Activated T-helper 1 cell treated with Interleukin-2 at 50 U/mL for 16 hours (primary cell): Measurements from ENCODE around the gene FAM78A.

Experiments used
- DNase-seq: peaks from one replicate; pipeline ENCODE4 v3.0.0-alpha.2; 2020; ENCODE audit warnings: low read depth

Gene FAM78A

DNA sequence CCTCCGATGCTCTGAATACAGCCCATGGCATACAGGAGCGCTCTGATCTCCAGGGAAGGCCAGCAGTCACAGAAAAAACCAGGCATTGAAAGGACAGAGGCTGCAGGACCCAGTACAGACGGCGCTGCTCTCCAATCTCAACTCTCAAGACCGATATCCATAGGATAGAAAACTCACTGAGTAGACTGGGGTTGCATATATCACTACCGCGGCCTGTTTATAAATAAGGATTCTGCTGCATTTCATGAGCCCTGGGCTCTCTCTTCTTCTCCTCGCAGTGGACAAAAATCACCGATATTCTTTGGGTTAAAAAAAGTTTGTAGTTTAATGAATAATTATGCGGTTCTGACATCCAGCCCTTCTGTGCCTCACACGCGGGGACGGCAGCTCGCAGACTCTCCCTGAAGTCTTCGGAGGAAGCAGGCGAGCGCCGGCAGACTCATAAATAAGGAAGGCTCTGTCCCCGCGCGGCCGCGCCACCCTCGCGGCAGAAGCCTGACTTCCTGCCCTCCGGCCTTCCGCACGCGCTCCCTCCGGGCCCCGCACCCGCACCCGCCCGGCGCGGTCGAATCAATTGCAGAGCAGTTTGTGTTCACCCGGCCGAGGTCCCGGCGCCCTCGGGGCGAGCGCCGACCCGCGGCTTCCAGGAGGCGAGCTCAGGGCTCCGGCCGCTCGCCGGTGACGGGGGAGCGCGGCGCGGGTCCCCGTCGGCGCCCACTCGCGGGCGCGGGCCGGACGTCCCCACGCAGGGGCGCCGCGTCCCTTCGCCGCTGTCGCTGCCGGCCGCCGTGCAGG, at the start of gene FAM78A:
Gene FAM78A, minus strand, starts transcription at position 417 of the 795 bp plus-strand sequence. Its CDS starts 331 bp downstream, at position 86.
- DNase-seq, result no peak

DNA sequence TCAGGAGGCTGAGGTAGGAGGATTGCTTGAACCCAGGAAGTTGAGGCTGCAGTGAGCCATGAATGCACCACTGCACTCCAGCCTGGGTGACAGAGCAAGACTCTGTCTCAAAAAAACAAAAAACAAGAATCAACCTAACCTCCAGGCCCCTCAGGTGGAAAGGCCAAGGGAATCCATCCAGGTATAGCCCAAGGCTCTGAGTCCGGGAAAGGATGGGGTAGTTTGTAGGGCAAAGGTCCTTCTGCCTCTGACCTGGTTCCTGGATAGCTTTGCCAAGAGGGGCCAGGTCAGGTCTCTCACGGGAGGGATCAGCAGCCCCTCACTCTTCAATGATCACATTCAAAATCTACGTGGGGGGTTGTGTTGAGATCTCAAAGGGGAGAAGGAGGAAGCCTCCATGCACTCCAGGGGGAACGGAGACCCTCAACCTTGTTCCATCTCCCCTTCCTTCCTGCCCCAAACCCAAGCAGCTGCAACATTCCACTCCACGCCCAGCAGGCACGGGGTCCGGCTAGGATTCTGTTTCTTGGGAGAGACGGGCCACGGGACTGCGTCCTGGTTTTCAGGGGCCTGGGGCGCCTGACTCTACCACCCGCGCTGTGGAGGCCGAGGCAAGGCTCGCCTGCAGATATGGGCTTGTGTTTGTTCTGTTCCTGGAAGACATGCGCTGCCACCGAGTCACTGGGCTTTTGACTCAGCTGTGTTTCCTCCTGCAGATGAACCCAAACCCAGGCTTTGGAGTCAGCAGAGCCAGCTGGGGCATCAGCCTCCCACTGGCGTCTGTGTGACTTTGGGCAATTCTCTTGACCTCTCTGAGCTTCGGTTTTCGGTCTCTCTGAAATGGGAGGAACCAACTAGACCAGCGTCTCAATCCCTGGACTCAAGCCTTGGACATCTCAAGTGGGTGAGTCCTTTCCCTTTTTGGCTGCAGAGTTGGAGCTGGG, 48.7 kb upstream of the FAM78A start:
- DNase-seq, result no peak

- no peak for DNase-seq
Observed at GRCh38 chr9:131323629-131324028, 47.3 kb upstream of the FAM78A start.

DNA sequence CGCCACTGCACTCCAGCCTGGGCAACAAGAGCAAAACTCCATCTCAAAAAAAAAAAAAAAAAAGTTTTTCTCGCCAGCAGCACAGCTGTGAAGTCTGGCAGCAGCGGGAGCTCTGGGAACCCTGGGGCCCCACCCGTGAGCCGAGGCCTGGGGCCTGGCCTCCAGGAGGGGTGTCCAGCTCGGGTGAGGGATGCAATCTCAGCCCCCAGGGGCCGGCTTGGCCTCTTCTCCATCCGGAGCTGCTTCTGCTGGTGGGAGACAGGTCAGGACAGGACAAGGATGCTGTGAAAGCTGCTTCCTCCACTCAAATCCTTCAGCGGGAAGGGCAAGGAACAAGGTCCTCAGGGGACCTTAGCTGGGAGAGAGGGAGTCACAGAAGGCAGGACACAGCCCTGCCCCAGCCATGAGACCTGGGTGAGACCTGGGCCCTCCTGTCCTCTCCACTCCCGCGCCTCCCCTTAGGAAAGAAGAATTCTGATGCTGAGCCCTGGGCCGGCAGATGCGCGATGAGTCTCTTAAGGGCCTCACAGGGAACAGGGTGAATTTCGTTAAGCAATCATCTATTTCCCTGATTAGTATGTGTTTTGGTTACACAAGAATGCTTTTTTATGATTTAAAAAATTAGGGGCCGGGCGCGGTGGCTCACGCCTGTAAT, 43.8 kb upstream of the FAM78A start:
- no peak for DNase-seq

- no peak for DNase-seq
Observed at GRCh38 chr9:131319486-131319885, 43.2 kb upstream of the FAM78A start.

DNA sequence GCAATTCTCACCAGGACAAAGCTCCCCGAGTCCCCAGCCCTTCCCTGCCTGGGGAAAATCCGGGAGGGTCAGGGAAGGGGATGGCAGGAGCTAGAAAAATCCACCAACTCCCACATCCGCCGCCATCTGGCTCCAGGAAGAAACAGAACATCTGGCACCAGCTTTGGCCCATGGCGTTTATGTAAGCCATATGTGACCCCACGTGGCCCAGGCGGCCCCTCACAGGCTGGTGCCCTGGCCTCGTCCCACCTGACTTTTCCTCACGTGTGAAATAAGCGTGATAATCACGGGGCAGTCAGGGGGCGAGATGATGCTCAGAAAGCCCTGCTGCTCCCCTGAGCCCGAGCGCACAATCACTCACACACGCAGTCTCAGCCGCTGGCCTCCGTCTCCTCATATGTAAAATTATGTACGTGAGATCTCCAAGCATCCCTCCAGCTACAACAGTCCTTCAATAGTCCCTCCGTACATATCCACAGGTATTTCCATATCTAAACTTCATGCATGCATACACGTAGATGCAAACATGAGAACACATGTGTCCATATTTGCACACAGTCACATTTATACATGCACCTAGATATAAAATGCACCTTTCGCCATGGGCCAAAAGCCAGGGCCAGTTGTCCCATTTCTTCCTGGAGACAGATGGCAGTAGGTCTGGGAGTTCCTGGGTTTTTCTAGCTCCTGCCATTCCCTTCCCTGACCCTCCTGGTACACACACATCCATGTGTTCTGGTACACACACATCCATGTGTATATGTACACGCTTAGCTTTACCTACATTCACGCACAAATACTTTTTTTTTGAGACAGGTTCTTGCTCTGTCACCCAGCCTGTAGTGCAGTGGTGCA, 42.1 kb upstream of the FAM78A start:
- no peak for DNase-seq

DNA sequence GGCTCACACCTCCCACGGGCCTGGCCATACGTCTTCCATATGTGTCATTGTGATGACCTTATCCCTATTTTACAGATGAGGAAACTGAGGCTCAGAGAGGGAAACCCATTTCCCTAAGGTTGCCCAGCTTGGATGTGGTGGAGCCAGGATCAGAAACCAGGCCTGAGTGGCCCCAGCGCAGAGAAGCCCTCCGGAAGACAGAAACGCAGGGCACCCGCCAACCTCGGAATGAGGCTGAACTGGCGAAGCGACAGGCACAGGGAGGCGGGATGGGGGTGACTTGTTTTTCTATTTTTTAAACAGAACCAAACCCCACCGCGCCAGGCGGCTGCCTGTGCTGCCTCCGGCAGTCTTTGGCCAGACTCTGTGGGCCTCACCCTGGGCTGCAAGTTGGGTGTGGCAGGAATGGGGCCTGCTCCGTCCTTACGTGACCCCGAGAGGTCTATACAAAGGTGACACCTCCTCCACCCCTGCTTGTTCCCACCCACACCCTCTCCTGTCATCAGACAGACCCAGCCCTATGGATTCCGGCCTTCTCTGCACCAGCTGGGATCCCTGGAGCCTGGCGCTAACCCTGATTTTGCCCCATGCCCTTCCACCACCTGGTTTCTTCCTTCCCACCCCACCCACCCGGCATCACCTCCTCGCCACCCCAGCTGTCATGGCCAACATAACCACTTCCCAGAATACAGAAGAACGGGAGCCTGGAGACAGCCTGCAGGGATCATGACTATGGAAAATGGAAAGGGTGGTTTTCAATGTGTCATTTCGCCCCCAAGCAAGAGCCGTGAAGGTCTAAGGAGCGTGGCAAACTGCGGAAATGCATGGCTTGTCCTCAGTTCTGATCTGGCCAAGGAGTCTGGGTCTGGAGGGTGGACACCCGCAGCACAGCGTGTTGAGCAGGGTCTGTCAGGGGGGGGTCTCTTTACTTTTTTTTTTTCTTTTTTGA, 36.8 kb upstream of the FAM78A start:
- no peak for DNase-seq

GRCh38 chr9:131312246-131312645, 35.9 kb upstream of the FAM78A start:
- no peak for DNase-seq

DNA sequence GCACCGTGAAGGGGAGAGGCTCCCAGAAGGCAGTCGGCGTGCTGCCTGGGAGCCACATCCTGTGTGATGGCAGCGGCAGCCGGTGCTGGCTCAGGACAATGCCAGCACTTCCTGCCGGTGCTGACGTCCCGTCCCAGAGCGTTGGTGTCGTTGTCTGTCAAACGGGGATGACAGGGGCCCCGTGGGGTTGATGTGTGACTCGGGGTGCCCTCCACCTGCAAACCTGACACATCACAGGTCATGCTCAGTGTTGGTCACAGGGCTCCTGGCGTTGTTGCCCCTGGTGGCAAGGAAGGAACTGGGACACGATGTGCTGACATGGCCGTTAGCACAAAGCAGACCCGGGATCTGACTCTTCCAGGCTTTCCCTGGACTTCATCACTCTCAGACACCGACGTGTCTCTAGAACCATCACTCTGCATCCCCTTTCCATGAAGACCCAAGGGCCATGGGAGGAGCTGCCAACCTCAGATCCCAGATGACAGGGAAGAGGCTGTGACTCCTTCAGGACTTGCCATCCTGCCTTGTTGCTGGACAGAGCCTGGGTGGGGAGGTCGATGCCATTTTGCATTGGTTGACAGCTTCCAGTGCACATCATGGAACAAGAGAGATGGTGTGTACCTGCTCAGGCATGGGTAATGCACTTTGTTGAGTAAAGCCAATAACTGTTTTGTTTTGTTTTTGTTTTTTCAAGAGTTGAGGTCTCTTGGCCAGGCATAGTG, 34.7 kb upstream of the FAM78A start:
- peak; percentile 54 for DNase-seq

DNA sequence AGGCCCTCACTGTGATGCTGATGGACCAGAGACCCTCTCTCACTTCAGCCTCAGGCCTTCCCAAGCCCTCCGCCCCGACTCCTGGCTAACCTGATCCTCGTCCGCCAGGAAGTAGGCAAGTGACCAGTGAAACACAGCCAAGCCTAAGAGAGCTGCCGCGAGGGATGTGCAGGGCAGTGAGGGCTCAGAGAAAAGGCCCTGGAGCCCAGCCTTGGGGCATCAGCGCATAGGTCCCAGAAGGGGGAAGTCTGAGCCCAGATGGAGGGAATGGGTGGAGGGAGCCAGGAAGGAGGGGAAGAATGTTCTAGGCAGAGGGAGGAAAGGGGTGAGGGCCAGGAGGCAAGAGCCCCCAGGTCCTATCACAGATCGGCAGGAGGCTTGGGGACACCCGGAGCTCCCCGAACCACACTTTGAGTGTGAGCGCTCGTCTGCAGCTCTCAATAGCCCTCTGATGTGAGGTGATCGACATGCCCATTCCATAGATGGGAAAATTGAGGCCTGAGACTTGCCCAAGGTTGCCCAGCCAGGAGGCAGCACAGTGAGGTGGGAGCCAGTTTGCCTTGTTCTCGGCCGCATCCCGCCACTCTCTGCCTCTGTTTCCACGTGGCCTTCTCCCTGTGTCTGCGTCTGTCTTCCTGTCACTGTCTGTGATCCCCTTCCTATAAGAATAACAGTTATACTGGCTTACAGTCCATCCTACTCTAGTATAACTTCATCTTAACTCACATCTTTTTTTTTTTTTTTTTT, 33.4 kb upstream of the FAM78A start:
- DNase-seq, result no peak

GRCh38 chr9:131308906-131309529, 32.7 kb upstream of the FAM78A start:
- no peak for DNase-seq

GRCh38 chr9:131308452-131308851, 32.1 kb upstream of the FAM78A start:
- no peak for DNase-seq

DNA sequence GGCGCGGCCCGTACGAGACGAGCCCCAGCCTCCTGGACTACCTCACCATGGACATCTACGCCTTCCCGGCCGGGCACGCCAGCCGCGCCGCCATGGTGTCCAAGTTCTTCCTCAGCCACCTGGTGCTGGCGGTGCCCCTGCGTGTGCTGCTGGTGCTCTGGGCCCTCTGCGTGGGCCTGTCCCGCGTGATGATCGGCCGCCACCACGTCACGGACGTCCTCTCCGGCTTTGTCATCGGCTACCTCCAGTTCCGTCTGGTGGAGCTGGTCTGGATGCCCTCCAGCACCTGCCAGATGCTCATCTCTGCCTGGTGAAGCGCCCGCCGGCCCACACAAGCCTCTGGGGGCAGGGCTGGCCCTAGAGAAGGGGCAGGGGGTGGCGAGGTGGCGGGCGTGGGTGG, 31.7 kb upstream of the FAM78A start:
- no peak for DNase-seq

DNA sequence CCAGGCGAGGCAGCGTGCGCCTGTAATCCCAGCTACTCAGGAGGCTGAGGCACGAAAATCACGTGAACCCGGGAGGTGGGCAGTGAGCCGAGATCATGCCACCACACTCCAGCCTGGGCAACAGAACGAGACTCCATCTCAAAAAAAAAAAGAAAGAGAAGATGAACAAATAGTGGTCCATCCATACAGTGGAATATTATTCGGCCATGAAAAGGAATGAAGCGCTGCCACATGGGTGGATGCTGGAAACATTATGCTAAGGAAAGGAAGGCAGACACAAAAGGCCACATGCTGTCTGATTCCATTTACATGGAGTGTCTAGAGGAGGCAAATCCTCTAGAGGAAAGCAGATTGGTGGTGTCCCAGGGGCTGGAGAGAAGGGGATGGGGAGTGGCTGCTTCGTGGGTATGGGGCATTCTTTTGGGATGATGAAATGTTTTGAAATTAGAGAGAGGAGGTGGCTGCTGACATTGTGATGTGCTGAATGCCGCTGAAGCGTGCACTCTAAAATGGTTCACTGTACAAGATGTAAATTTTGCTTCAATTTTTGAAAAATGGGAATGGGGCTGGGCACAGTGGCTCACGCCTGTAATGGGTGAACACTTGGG, 30.2 kb upstream of the FAM78A start:
- no peak for DNase-seq

DNA sequence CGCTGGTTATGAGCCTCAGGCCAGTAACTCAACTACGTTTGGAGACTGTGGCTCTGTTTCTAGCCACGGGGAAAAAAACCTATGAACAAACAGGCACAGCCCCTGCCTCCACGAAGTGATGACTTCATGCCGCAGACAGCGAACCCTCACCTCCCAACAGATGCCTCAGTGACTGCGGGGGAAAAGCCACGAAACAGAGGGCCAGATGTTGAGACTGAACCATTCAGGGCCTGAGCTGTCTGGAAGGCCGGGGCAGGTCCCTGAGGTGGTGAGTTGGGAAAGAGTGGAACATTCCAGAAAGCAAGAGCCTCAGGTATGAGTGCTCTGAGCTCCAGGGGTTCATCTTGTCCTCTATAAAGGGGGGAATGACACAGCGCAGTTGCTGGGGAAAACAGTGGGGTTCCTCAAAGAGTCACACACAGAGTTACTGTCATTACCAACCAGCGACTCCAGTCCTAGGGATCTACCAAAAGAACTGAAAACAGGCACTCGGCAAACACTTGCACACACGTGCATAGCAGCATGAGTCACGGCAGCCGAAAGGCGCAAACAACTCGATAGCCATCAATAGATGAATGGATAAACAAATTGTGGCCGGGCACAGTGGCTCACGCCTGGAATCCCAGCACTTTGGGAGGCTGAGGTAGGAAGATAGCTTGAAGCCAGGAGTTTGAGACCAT, 28.5 kb upstream of the FAM78A start:
- DNase-seq, result no peak

GRCh38 chr9:131303381-131304321, 27.3 kb upstream of the FAM78A start:
- no peak for DNase-seq
